ENCODE data around the gene MIEN1. TPM values are rescaled to one million over a fixed set of nuclear protein-coding genes. Genes with fewer than 3 reads are reported as not detected.
"Not testable (repeated sequence)": the region's sequence is repeated elsewhere in the genome, so short reads cannot be mapped to it uniquely, and the experiment has no call there.

MIEN1 gene
- total RNA-seq, 1 donor, result 33.1 TPM

DNA sequence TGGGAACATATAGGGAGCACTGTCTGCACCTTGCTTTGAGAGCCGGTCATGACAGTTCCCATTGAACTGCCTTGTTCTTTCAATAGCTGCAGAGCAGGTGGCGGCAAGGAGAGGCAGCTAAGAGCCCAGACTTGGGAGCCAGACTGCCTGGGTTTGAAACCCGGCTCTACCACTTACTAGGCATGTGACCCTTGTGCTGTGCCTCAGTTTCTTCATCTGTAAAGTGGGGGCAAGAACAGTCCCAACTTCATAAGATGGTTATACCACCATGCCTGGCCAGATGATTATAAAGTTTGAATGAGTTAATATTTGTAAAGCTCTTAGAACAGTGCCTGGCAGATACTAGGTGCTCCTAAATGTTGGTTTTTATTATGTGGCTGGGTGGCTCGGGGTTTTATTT is 16.1 kb downstream of the MIEN1 start:
- DNase-seq (ENCODE audit: low read depth), result no peak
- H3K4me3 ChIP-seq (ENCODE audit: low read depth, low read length), result no peak overlapping the region
- TF ChIP-seq, protein P1, sequence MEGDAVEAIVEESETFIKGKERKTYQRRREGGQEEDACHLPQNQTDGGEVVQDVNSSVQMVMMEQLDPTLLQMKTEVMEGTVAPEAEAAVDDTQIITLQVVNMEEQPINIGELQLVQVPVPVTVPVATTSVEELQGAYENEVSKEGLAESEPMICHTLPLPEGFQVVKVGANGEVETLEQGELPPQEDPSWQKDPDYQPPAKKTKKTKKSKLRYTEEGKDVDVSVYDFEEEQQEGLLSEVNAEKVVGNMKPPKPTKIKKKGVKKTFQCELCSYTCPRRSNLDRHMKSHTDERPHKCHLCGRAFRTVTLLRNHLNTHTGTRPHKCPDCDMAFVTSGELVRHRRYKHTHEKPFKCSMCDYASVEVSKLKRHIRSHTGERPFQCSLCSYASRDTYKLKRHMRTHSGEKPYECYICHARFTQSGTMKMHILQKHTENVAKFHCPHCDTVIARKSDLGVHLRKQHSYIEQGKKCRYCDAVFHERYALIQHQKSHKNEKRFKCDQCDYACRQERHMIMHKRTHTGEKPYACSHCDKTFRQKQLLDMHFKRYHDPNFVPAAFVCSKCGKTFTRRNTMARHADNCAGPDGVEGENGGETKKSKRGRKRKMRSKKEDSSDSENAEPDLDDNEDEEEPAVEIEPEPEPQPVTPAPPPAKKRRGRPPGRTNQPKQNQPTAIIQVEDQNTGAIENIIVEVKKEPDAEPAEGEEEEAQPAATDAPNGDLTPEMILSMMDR (IDR thresholded peaks at IDR 0.05; ENCODE audit: insufficient read depth, low read length), result no peak

DNA sequence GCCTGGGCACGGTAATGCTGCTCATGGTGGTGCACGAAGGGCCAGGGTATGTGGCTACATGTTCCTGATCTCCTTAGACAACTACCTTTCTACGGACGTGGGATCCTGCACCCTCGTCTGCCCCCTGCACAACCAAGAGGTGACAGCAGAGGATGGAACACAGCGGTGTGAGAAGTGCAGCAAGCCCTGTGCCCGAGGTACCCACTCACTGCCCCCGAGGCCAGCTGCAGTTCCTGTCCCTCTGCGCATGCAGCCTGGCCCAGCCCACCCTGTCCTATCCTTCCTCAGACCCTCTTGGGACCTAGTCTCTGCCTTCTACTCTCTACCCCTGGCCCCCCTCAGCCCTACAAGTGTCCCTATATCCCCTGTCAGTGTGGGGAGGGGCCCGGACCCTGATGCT is 18.5 kb downstream of the MIEN1 start:
- no peak for DNase-seq (ENCODE audit: low read depth)
- H3K4me3 ChIP-seq (ENCODE audit: low read depth, low read length), result no peak overlapping the region
- TF ChIP-seq, protein P1 (IDR thresholded peaks at IDR 0.05; ENCODE audit: insufficient read depth, low read length), result no peak

GRCh38 chr17:39711071-39711470 is 19.3 kb downstream of the MIEN1 start:
- H3K4me3 ChIP-seq (ENCODE audit: low read depth, low read length); DNase-seq (ENCODE audit: low read depth): not testable (repeated sequence)

- TF ChIP-seq, protein P1 (IDR thresholded peaks at IDR 0.05; ENCODE audit: insufficient read depth, low read length), result no peak
- no peak overlapping the region for H3K4me3 ChIP-seq (ENCODE audit: low read depth, low read length)
- DNase-seq (ENCODE audit: low read depth), result no peak
These were observed 20.1 kb downstream of the MIEN1 start for GRCh38 chr17:39709998-39710964.

- DNase-seq (ENCODE audit: low read depth), result no peak
- TF ChIP-seq, protein P1 (IDR thresholded peaks at IDR 0.05; ENCODE audit: insufficient read depth, low read length), result no peak
These were observed 20.9 kb downstream of the MIEN1 start for GRCh38 chr17:39709319-39709997.

GRCh38 chr17:39706921-39707337 is 23.4 kb downstream of the MIEN1 start:
- no peak overlapping the region for H3K4me3 ChIP-seq (ENCODE audit: low read depth, low read length)
- TF ChIP-seq, protein P1 (IDR thresholded peaks at IDR 0.05; ENCODE audit: insufficient read depth, low read length), result no peak
- no peak for DNase-seq (ENCODE audit: low read depth)

More at GRCh38 chr17:39709319-39709997, 20.9 kb downstream of the MIEN1 start:
- no peak overlapping the region for H3K4me3 ChIP-seq (ENCODE audit: low read depth, low read length)

- DNase-seq (ENCODE audit: low read depth), result no peak
- TF ChIP-seq, protein P1 (IDR thresholded peaks at IDR 0.05; ENCODE audit: insufficient read depth, low read length), result no peak
- no peak overlapping the region for H3K4me3 ChIP-seq (ENCODE audit: low read depth, low read length)
These were observed 23.9 kb downstream of the MIEN1 start for GRCh38 chr17:39706383-39706782.

All from fibroblast of the aortic adventitia (primary cell).